HL-60 (cell line): ENCODE measurements around the gene JMJD7.

Experiments
- DNase-seq, 2 experiments: peaks; one replicate each; pipeline ENCODE4 v3.0.0-alpha.2; 2010 to 2020; ENCODE audit warnings: low read depth in 1 of 2, low spot score in 1 of 2
- H3K27ac ChIP-seq: fragments of 250-450 bp; sonication (Bioruptor Pico); replicated peaks from 2 replicates; pipeline ENCODE4 v1.5.1; 2020; ENCODE audit warnings: mild to moderate bottlenecking, moderate library complexity
- H3K27me3 ChIP-seq: fragments of 250-450 bp; sonication (Bioruptor Pico); 2 replicates; pipeline ENCODE4 v1.5.1; 2021; ENCODE audit warnings: mild to moderate bottlenecking, moderate library complexity; ENCODE audit not compliant: insufficient read depth, poor library complexity, severe bottlenecking
- H3K4me3 ChIP-seq: replicated peaks from 2 replicates; pipeline ENCODE4 v1.5.1; 2011; ENCODE audit warnings: mild to moderate bottlenecking, control low read depth, low read length; ENCODE audit not compliant: insufficient read depth
- GABPA ChIP-seq: IDR thresholded peaks from 2 replicates; pipeline ENCODE4 v1.6.1; 2012; ENCODE audit warnings: low read depth
- POLR2AphosphoS5 ChIP-seq: IDR thresholded peaks from 2 replicates; pipeline ENCODE4 v1.6.1; 2012; ENCODE audit warnings: low read depth
- SPI1 ChIP-seq: IDR thresholded peaks from 2 replicates; pipeline ENCODE4 v1.6.1; 2012; ENCODE audit warnings: low read depth, mild to moderate bottlenecking, borderline replicate concordance
- TF ChIP-seq, protein P1 (sequence below): IDR thresholded peaks from one replicate; pipeline ENCODE4 v1.5.1; 2011; ENCODE audit warnings: low read length, control low read depth, inconsistent platforms; ENCODE audit not compliant: insufficient read depth
- TF ChIP-seq, protein P2 (sequence below): IDR thresholded peaks from 2 replicates; pipeline ENCODE4 v1.6.1; 2012; ENCODE audit warnings: low read depth; ENCODE audit not compliant: insufficient replicate concordance

Gene JMJD7

DNA sequence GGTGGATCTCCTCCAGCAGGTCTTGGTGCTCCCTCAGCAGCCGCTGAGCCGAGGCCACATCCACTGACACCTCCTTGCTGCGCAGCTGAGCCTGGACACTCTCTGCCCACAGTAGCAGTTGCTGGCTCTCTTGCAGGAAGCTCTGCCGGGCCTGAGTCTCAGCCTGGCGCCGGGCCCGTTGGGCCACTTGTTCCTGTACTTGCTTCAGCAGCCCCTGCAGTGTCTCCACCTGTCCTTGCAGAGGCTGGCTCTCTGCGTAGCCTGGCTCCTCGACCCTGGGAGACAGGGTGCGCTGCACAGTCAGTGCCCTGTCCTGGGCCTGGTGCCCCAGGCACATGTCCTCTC lies 50.4 kb downstream of the JMJD7 start:
- H3K27me3 ChIP-seq, result no peaks in the 10 kb centered on the region
- no peak for DNase-seq

DNA sequence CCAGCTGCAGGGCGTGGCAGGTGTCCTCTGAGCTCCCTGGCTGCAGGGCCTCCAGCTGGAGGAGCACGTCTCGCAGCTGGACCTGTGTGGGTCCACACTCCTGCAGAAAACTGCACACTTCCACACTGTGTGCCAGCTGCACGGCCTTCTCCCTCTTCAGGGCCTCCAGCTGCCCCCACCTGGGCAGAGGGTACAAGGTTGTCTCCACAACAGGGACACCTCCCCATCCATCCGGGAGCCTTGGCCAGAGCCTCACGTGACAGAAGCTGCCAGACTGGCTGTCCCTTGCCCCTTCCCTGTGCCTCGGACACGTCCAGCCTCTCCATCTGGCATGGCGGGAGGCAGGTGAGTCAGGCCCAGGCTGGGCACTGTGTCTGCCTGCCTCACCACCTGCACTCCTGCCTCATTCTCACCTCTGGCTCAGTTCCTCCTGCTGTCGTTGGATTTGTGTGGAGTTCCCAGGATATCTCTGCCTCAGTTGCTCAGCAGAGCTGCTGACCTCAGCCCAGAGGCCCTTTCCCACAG lies 51.5 kb downstream of the JMJD7 start:
- Histone ChIP-seq H3K27ac (no peak overlapping the region), H3K4me3 (no peak overlapping the region), H3K27me3 (no peaks in the 10 kb centered on the region)
- DNase-seq, result no peak
- TF ChIP-seq, protein P1, sequence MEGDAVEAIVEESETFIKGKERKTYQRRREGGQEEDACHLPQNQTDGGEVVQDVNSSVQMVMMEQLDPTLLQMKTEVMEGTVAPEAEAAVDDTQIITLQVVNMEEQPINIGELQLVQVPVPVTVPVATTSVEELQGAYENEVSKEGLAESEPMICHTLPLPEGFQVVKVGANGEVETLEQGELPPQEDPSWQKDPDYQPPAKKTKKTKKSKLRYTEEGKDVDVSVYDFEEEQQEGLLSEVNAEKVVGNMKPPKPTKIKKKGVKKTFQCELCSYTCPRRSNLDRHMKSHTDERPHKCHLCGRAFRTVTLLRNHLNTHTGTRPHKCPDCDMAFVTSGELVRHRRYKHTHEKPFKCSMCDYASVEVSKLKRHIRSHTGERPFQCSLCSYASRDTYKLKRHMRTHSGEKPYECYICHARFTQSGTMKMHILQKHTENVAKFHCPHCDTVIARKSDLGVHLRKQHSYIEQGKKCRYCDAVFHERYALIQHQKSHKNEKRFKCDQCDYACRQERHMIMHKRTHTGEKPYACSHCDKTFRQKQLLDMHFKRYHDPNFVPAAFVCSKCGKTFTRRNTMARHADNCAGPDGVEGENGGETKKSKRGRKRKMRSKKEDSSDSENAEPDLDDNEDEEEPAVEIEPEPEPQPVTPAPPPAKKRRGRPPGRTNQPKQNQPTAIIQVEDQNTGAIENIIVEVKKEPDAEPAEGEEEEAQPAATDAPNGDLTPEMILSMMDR, result no peak
- no peak for TF ChIP-seq SPI1
- no peak for TF ChIP-seq POLR2AphosphoS5
- TF ChIP-seq, protein P2, sequence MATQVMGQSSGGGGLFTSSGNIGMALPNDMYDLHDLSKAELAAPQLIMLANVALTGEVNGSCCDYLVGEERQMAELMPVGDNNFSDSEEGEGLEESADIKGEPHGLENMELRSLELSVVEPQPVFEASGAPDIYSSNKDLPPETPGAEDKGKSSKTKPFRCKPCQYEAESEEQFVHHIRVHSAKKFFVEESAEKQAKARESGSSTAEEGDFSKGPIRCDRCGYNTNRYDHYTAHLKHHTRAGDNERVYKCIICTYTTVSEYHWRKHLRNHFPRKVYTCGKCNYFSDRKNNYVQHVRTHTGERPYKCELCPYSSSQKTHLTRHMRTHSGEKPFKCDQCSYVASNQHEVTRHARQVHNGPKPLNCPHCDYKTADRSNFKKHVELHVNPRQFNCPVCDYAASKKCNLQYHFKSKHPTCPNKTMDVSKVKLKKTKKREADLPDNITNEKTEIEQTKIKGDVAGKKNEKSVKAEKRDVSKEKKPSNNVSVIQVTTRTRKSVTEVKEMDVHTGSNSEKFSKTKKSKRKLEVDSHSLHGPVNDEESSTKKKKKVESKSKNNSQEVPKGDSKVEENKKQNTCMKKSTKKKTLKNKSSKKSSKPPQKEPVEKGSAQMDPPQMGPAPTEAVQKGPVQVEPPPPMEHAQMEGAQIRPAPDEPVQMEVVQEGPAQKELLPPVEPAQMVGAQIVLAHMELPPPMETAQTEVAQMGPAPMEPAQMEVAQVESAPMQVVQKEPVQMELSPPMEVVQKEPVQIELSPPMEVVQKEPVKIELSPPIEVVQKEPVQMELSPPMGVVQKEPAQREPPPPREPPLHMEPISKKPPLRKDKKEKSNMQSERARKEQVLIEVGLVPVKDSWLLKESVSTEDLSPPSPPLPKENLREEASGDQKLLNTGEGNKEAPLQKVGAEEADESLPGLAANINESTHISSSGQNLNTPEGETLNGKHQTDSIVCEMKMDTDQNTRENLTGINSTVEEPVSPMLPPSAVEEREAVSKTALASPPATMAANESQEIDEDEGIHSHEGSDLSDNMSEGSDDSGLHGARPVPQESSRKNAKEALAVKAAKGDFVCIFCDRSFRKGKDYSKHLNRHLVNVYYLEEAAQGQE, result no peak
- no peak for TF ChIP-seq GABPA

More for the DNA sequence above, 50.4 kb downstream of the JMJD7 start:
- TF ChIP-seq, protein P1, result no peak
- TF ChIP-seq POLR2AphosphoS5 (no peak), GABPA (no peak), SPI1 (no peak)
- TF ChIP-seq, protein P2, result no peak
- Histone ChIP-seq H3K4me3 (no peak overlapping the region), H3K27ac (no peak overlapping the region)

DNA sequence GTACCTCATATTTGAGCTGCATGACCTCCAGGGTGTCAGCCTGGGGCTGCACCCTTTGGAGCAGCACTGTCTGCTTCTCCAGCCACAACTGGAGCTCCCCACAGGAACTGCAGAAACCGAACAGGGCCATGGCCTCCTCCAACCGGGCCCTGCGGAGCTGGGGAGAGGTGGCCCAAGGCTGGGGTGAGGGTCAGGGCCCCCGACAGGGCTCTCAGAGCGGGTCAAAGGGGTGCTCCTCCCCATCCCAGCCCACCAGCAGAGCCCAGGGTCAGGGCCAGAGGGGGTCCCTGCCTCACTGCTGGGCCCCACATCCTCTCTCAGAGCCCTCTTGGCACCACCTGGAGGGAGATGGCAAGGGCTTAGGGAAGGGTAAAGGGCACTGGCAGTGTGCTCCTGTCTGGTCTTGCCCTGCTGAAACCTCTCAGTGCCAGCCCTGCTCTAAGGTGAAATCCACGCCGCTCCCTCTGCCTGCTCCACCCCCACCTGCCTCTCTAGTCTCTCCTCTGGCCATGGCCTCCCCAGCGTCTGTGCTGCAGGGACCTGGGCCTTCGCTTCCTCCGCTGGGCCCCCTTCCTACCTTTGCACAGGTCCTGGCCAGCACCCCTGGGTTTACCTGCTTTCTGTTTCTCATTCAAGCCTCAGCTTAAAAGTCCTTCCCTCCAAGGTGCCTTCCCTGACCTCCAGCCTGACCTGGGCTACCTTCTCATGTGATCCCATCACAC lies 52.4 kb downstream of the JMJD7 start:
- Histone ChIP-seq H3K27me3 (no peaks in the 10 kb centered on the region), H3K27ac (no peak overlapping the region), H3K4me3 (no peak overlapping the region)
- DNase-seq, result no peak
- TF ChIP-seq, protein P1, result no peak
- TF ChIP-seq, protein P2, result no peak
- TF ChIP-seq GABPA (no peak), POLR2AphosphoS5 (no peak), SPI1 (no peak)
